ENCODE results near the gene TYROBP. TPM values are rescaled to one million over a fixed set of nuclear protein-coding genes. Genes with fewer than 3 reads are reported as not detected.

TYROBP gene
- total and polyA plus RNA-seq, 2 donors (not counting 1 experiment from before 2014, with no cell fraction given): not detected

DNA sequence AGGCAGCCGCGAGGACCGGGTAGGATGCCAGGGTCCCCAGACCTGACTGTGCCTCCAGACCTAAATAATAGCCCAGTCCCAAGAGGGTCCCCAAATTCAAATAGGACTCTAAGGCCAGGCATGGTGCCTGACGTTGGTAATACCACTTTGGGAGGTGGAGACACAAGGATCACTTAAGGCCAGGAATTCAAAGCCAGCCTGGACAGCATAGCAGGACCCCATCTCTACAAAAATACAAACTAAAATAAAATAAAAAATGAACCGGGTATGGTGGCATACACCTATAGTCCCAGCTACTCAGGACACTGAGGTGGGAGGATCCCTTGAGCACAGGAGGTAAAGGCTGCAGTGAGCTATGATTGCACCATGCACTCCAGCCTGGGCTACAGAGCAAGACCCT is 45.1 kb downstream of the TYROBP start:
- H2AFZ ChIP-seq (ENCODE audit: low read length): no peak overlapping the region
- peaks cover 43% of the 10 kb centered on the region for H3K27me3 ChIP-seq (ENCODE audit: control insufficient read depth, insufficient read depth, low read length)

DNA sequence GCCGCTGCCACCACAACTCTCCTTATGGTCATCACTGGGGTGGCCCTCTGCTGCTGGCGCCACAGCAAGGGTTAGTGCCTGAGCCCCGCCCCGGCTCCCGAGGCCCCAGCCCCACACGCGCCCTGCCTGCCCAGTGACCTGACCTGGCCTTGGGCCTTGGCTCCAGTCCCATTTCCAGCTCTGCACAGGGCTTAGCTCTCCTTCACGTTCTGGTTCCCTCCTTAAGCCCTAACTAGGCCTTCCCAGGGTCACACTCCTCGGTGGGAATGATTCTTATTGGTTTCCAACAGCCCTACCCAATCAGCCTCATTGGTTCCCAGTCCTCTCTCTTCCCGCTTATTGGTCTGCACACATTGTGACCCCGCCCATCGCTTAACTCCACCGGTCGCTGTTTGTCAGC is 45.6 kb downstream of the TYROBP start:
- TF ChIP-seq EZH2 (IDR thresholded peaks at IDR 0.05; ENCODE audit: low read length, missing control alignments): no peak
- TF ChIP-seq, protein P1, sequence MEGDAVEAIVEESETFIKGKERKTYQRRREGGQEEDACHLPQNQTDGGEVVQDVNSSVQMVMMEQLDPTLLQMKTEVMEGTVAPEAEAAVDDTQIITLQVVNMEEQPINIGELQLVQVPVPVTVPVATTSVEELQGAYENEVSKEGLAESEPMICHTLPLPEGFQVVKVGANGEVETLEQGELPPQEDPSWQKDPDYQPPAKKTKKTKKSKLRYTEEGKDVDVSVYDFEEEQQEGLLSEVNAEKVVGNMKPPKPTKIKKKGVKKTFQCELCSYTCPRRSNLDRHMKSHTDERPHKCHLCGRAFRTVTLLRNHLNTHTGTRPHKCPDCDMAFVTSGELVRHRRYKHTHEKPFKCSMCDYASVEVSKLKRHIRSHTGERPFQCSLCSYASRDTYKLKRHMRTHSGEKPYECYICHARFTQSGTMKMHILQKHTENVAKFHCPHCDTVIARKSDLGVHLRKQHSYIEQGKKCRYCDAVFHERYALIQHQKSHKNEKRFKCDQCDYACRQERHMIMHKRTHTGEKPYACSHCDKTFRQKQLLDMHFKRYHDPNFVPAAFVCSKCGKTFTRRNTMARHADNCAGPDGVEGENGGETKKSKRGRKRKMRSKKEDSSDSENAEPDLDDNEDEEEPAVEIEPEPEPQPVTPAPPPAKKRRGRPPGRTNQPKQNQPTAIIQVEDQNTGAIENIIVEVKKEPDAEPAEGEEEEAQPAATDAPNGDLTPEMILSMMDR (conservative IDR thresholded peaks at IDR 0.05 in 1 of 2, IDR thresholded peaks at IDR 0.05 in 1 of 2; ENCODE audit: low read depth in 1 of 2, low read length in 2 of 2): no peak
- Histone ChIP-seq H2AFZ (ENCODE audit: low read length) (no peak overlapping the region), H3K4me2 (ENCODE audit: extremely low read depth, insufficient read depth, low read length) (no peak overlapping the region), H4K20me1 (ENCODE audit: control insufficient read depth, extremely low read depth, insufficient read depth, low read length) (no peaks in the 10 kb centered on the region), H3K79me2 (ENCODE audit: control insufficient read depth, insufficient read depth, low read length) (no peaks in the 10 kb centered on the region), H3K9me3 (ENCODE audit: control insufficient read depth, insufficient read depth, low read depth, low read length) (no peaks in the 10 kb centered on the region), H3K27me3 (ENCODE audit: control insufficient read depth, insufficient read depth, low read length) (peaks cover 38% of the 10 kb centered on the region), H3K9ac (ENCODE audit: insufficient read depth, low read length) (no peak overlapping the region), H3K4me3 (replicated peaks in 1 of 4; ENCODE audit: control extremely low read depth in 1 of 4, insufficient read depth in 1 of 4, low read depth in 3 of 4, low read length in 4 of 4) (no peak overlapping the region), H3K36me3 (ENCODE audit: control insufficient read depth, insufficient read depth, low read length) (no peaks in the 10 kb centered on the region), H3K27ac (ENCODE audit: insufficient read depth, low read length) (no peak overlapping the region), H3K4me1 (ENCODE audit: control insufficient read depth, extremely low read depth, insufficient read depth, low read length) (no peaks in the 10 kb centered on the region)
- DNase-seq (ENCODE audit: low read depth in 2 of 2): no peak

More for the DNA sequence above, 45.1 kb downstream of the TYROBP start:
- Histone ChIP-seq H3K4me3 (replicated peaks in 1 of 4; ENCODE audit: control extremely low read depth in 1 of 4, insufficient read depth in 1 of 4, low read depth in 3 of 4, low read length in 4 of 4) (no peak overlapping the region), H3K4me1 (ENCODE audit: control insufficient read depth, extremely low read depth, insufficient read depth, low read length) (no peaks in the 10 kb centered on the region), H3K27ac (ENCODE audit: insufficient read depth, low read length) (no peak overlapping the region), H3K9ac (ENCODE audit: insufficient read depth, low read length) (no peak overlapping the region), H4K20me1 (ENCODE audit: control insufficient read depth, extremely low read depth, insufficient read depth, low read length) (no peaks in the 10 kb centered on the region), H3K4me2 (ENCODE audit: extremely low read depth, insufficient read depth, low read length) (no peak overlapping the region), H3K79me2 (ENCODE audit: control insufficient read depth, insufficient read depth, low read length) (no peaks in the 10 kb centered on the region), H3K9me3 (ENCODE audit: control insufficient read depth, insufficient read depth, low read depth, low read length) (no peaks in the 10 kb centered on the region), H3K36me3 (ENCODE audit: control insufficient read depth, insufficient read depth, low read length) (no peaks in the 10 kb centered on the region)
- TF ChIP-seq, protein P1 (conservative IDR thresholded peaks at IDR 0.05 in 1 of 2, IDR thresholded peaks at IDR 0.05 in 1 of 2; ENCODE audit: low read depth in 1 of 2, low read length in 2 of 2): no peak
- no peak for TF ChIP-seq EZH2 (IDR thresholded peaks at IDR 0.05; ENCODE audit: low read length, missing control alignments)
- DNase-seq (ENCODE audit: low read depth in 2 of 2): no peak

DNA sequence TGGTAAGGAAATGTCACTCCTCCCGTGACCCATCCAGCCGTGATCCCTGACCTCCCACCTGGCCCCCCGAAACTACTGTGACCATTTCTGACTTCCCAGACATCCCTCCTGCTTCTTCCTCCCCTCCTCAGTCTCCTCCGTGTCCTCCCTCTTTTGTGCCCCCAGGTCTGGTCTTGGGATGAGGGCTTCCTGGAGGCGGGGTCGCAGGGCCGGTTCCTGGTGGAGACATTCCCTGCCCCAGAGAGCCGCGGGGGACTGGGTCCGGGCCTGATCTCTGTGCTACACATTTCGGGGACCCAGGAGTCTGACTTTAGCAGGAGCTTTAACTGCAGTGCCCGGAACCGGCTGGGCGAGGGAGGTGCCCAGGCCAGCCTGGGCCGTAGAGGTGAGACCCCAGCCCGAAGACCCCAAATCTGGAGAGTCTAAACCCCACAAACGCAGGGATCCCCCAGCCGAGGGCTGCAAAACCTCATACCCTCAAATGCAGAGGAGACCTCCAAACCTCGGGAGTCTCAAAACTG is 46.4 kb downstream of the TYROBP start:
- Histone ChIP-seq H3K4me1 (ENCODE audit: control insufficient read depth, extremely low read depth, insufficient read depth, low read length) (no peaks in the 10 kb centered on the region), H3K27ac (ENCODE audit: insufficient read depth, low read length) (no peak overlapping the region), H3K27me3 (ENCODE audit: control insufficient read depth, insufficient read depth, low read length) (peaks cover 37% of the 10 kb centered on the region), H2AFZ (ENCODE audit: low read length) (no peak overlapping the region), H3K9ac (ENCODE audit: insufficient read depth, low read length) (no peak overlapping the region), H3K9me3 (ENCODE audit: control insufficient read depth, insufficient read depth, low read depth, low read length) (no peaks in the 10 kb centered on the region), H3K36me3 (ENCODE audit: control insufficient read depth, insufficient read depth, low read length) (no peaks in the 10 kb centered on the region), H4K20me1 (ENCODE audit: control insufficient read depth, extremely low read depth, insufficient read depth, low read length) (no peaks in the 10 kb centered on the region), H3K79me2 (ENCODE audit: control insufficient read depth, insufficient read depth, low read length) (no peaks in the 10 kb centered on the region), H3K4me2 (ENCODE audit: extremely low read depth, insufficient read depth, low read length) (no peak overlapping the region), H3K4me3 (replicated peaks in 1 of 4; ENCODE audit: control extremely low read depth in 1 of 4, insufficient read depth in 1 of 4, low read depth in 3 of 4, low read length in 4 of 4) (no peak overlapping the region)
- TF ChIP-seq EZH2 (IDR thresholded peaks at IDR 0.05; ENCODE audit: low read length, missing control alignments): no peak
- TF ChIP-seq, protein P1 (conservative IDR thresholded peaks at IDR 0.05 in 1 of 2, IDR thresholded peaks at IDR 0.05 in 1 of 2; ENCODE audit: low read depth in 1 of 2, low read length in 2 of 2): no peak
- no peak for DNase-seq (ENCODE audit: low read depth in 2 of 2)
